Left ventricle myocardium superior (tissue), 1 donor: ENCODE data around the gene OSCP1. TPM values are rescaled to one million over a fixed set of nuclear protein-coding genes. Genes with fewer than 3 reads are reported as not detected.
"Not testable (repeated sequence)": the region's sequence is repeated elsewhere in the genome, so short reads cannot be mapped to it uniquely, and the experiment has no call there.

Source experiments
- ATAC-seq: fragments of 200-7000 bp; cut with Tn5 transposase; one replicate; pipeline ENCODE4 v1.9.1; 2020; ENCODE audit warnings: mild to moderate bottlenecking, moderate library complexity
- DNase-seq: peaks from one replicate; pipeline ENCODE4 v3.0.0-alpha.2; 2020
- intact Hi-C: fragments of 100-400 bp; cut with micrococcal nuclease; formaldehyde crosslinking; loops from one replicate; pipeline ENCODE4 v1.11.0; 2022
- long read RNA-seq: library from polyadenylated mRNA; unstranded; transcript quantifications from one replicate; pipeline ENCODE4 v2.0.0, GENCODE V29; 2021
- total RNA-seq: library from RNA; stranded (reverse); fragmentation: NEBNext Ultra II Directional; extraction: Animal tissue kit (Norgen Biotek cat#: 25700); gene quantifications from one replicate; pipeline ENCODE4 v1.2.1, GENCODE V29; 2021
- donor health status: DM: no; HTN: yes; CAD: no; lungs with severe emphysema.

OSCP1 gene, protein sequence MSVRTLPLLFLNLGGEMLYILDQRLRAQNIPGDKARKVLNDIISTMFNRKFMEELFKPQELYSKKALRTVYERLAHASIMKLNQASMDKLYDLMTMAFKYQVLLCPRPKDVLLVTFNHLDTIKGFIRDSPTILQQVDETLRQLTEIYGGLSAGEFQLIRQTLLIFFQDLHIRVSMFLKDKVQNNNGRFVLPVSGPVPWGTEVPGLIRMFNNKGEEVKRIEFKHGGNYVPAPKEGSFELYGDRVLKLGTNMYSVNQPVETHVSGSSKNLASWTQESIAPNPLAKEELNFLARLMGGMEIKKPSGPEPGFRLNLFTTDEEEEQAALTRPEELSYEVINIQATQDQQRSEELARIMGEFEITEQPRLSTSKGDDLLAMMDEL
- total RNA-seq = 3.8 TPM
- long read RNA-seq, transcript OSCP1-201 (10 exons, 1,455 nt) = major isoform, 10 of 13 reads
- long read RNA-seq, partial matches to known transcripts = 1 of 13 reads
- long read RNA-seq, other reads (novel, unspliced or antisense) = 2 of 13 reads

DNA sequence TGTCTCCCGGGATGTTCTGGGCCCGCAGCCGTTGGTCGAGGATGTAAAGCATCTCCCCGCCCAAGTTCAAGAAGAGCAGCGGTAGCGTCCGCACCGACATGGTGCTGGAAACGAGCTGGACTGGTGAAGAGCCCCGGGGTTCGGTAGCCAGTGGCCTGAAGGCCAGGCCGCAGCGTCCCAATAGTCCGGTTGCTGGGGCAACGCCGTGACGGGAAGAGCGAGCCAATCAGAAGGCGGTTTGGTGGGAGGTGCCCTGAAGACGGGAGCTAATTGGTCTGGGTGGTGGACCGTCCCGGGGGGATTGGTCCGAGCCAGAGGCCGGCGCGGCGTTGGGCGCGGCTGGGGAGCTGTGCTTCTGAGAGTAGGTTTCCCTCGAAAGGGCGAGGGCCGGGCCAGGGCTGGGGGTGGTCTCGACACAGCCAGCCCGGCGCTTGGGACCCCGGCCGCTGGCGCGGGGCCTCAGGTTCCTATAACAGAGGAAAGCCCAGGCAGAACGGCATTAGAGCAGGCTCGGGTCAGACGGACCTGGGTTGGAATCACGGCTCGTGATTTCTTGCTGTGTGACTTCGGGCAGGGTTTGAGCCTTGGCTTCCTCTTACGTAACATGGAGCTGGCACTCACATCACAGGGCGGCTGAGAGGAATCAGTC, at the start of gene OSCP1:
TSS of gene OSCP1 (minus strand) at position 182 of the 649 bp plus-strand sequence. CDS start at position 100, 82 bp downstream.
- intact Hi-C loops = no loop called here

DNA sequence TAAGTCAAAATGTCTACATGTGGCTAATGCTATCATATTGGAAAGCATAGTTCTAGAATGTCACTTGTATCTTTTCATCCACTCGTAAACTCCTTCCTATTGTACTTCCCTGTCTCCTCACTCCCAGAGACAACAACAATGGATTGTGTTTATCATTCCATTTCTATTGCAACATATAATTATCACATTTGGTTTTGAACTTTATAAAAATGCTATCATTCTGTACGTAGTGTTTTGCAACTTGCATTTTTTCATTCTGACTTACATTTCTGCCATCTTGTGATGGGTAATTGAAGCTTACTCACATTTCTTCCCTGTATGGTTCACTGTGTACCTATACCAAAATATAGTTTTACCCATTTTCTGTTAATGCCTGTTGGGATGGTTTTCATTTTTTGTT, 47.0 kb upstream of the OSCP1 start:
- DNase-seq = no peak
- no peak for ATAC-seq
- intact Hi-C loops = no loop called here

More for the DNA sequence above, at the start of gene OSCP1:
- peak; percentile 99 for ATAC-seq
- DNase-seq = peak; percentile 97

DNA sequence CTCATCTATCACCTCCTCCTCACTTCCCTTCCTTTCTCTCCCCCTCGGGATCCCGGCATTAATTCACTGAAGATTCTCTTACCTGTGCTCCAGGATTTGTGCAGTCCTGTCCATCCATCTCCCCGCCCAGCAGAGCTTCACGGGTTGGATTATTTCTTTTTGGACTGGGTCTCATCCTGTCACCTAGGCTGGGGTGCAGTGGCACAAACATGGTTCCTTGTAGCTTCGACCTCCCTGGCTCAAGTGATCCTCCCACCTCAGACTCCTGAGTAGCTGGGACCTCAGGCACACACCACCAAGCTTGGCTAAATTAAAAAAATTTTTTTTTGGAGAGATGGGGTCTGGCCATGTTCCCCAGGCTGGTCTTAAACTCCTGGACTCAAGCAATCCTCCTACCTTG, 44.7 kb upstream of the OSCP1 start:
- intact Hi-C loops = no loop called here
- DNase-seq = no peak
- ATAC-seq = no peak

GRCh38 chr1:36493524-36493923, 43.3 kb upstream of the OSCP1 start:
- intact Hi-C loops = no loop called here
- DNase-seq = no peak
- ATAC-seq = no peak

DNA sequence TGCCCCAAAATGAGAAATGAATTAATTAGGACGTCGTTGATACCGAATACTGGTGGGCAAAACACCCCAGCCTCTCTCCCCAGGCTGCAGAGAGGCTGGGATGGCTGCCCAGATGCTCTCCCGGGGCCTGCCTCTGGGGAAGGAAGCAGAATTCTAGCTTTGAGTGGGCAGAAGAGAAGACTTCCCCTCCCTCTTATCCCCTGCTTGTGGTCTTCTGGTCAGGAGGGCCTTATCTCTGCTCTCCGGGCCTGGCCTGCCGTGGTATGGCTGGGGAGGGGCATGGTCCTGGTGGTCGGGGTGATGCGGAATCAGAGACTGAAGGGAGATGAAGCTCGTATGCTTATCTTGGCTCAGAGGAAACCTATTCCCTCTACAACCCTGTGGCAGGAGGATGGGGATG, 42.2 kb upstream of the OSCP1 start:
- intact Hi-C loops = no loop called here
- no peak for ATAC-seq
- no peak for DNase-seq

GRCh38 chr1:36489258-36490051, 39.2 kb upstream of the OSCP1 start:
- DNase-seq, ATAC-seq, intact Hi-C loops: not testable (repeated sequence)

DNA sequence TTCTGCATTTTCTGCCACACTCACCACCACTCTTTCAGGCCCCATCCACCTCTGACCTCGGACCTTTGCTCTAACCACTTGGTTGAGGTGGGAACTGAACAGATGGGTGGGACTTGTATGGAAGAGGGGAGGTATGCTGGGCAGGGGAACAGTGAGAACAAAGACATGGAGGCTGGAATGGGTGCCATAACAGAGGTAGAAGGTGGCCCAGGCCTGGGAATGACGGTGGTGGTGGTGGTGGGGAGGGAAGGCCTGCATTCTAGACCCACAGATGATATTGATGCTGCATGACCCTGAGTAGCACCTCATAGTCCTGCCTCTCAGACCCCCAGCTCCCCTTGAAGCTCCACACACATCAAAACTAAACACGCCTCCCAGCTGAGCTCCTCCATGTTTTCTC, 37.7 kb upstream of the OSCP1 start:
- no peak for ATAC-seq
- intact Hi-C loops = no loop called here
- no peak for DNase-seq

GRCh38 chr1:36487336-36487725, 37.1 kb upstream of the OSCP1 start:
- ATAC-seq, DNase-seq, intact Hi-C loops: not testable (repeated sequence)

GRCh38 chr1:36486439-36487335, 36.4 kb upstream of the OSCP1 start:
- DNase-seq (peak; percentile 60), ATAC-seq (peak; percentile 72)
- intact Hi-C loops = no loop called here

- no peak for ATAC-seq
- intact Hi-C loops = no loop called here
- no peak for DNase-seq
Observed at GRCh38 chr1:36486093-36486438, 35.8 kb upstream of the OSCP1 start.

DNA sequence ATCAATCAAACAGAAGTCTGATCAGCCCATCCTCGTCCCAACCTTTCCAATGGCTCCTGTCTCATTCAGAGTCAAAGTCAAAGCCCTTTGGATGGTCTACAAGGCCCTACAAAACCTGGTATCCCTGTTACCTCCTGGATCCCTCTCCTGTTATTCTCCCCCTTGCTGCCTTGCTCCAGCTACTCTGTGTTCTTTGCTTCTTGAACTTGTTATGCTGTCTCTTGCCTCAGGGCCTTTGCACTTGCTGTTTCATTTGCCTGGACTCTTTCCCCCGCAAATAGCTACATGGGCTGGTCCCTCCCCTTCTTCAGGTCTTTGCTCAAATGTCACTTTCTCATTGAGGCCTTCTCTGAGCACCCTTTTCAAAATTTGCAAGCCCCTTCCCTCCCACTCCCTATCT, 33.8 kb upstream of the OSCP1 start:
- intact Hi-C loops = no loop called here
- DNase-seq = no peak
- ATAC-seq = no peak

GRCh38 chr1:36482724-36483388, 32.6 kb upstream of the OSCP1 start, which contains the start of gene CSF3R:
Gene CSF3R (minus strand): TSS chr1:36482913. CDS start chr1:36479496, 3,417 bp downstream.
- ATAC-seq = peak; percentile 28
- DNase-seq = peak; percentile 45
- intact Hi-C loops = no loop called here

- DNase-seq (no peak), ATAC-seq (peak; percentile 38)
- intact Hi-C loops = no loop called here
Observed at GRCh38 chr1:36481771-36482723, 31.8 kb upstream of the OSCP1 start.

DNA sequence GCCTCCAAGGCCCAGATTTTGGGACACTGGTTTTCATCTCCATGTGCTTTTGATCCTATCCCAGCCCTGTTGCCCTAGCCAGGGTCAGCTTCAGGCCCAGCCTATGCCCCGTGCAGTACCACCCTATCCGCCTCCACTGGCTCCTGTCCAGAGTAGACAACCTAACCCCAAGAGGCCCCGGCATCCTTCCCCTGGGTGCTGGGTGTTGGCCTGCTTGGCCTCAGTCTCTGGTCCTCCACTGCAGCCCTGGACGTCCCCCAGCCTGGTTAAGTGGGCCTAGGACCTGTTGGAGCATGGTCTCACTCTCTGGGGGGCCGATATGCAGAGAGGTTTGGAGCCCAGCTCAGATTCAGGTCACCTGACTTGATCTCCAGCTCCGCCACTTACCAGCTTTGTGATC, 30.8 kb upstream of the OSCP1 start:
- ATAC-seq (no peak), DNase-seq (no peak)
- intact Hi-C loops = no loop called here

DNA sequence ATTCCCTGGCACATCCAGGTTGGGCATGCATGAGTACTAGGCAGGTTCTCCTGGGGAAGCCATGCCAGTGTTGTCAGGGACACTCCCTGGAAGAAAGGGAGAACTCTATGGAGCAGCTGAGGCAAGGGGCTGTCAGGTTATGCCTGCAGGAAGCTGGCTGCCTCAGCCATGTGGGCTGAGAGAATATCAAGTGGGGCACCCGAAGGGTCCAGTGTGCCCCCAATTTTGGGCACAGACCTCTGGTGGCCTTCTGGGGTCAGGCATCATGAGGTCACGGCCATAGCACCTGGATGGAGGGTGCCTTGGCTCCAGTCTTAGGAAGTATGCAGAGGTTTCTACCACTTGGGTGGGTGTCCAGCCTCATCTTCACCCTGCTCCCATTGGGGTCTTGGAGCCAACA, 29.9 kb upstream of the OSCP1 start:
- intact Hi-C loops = no loop called here

DNA sequence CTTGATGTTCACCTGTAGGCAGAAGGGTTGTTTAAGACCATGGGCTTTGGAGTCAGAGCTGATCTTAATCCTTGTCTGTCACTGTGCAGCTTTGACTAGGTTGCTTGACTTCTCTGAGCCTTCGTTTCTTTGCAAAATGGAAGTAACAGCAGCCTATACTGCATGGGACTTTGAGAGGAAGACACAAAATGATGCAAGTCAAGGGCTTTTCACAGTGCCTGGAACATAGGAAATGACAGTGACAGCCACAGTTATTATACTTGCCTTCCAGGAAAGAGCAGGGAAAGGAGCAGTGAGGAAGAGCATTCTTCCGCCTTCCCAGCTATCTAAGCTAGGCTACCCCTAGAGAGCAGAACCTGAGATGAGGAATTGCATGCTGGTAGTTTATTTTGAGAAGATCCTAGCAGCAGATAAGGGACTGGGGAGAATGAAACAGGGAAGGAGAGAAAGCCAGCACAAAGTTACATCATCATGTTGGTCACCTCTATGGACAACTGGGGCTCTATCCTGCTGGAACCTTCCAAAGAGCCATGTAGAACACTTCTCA, 29.3 kb upstream of the OSCP1 start:
- DNase-seq = no peak
- no peak for ATAC-seq
- intact Hi-C loops = no loop called here

More for the DNA sequence above, 29.9 kb upstream of the OSCP1 start:
- DNase-seq = no peak
- ATAC-seq = no peak

GRCh38 chr1:36477615-36478014, 27.4 kb upstream of the OSCP1 start:
- ATAC-seq, intact Hi-C loops, DNase-seq: not testable (repeated sequence)
